NCI-H460 (cell line): ENCODE results near the gene PDSS1. TPM values are rescaled to one million over a fixed set of nuclear protein-coding genes. Genes with fewer than 3 reads are reported as not detected.

Experiments used
- DNase-seq: peaks from one replicate; pipeline ENCODE4 v3.0.0-alpha.2; 2016; ENCODE audit warnings: low read depth; ENCODE audit errors: extremely low read depth
- small RNA-seq, 2 experiments: library from RNA; depleted of rRNA; stranded (forward); fragments of <200 nt; gene quantifications; one replicate each; pipeline ENCODE3, GENCODE V24; 2014
- total RNA-seq: library from RNA; depleted of rRNA; stranded (reverse); fragments of >200 nt; shearing (Covaris generic); gene quantifications from 2 replicates; pipeline ENCODE4 v1.2.3, GENCODE V29; 2014; rRNA removed

Gene PDSS1
- total RNA-seq, 1 experiment from 2014 or later = 14.4 TPM

- no peak for DNase-seq
These were observed 92.9 kb downstream of the PDSS1 start for GRCh38 chr10:26790221-26790995.

GRCh38 chr10:26792758-26793495 lies 95.4 kb downstream of the PDSS1 start:
- no peak for DNase-seq

Small RNA genes within 50 kb of the gene (small RNA-seq; reads per million reads assigned to genes)
- gene RF00191 (0 reads per million in 2 experiments), gene RNU6-946P (0 reads per million in 2 experiments)

Other genes starting within 250 kb of the PDSS1 start
- gene ABI1, start 163.3 kb downstream of the PDSS1 start, total RNA-seq = 28.2 and 28.5 TPM in 2 replicates